A549 (cell line): ENCODE data around the gene PPP1R9B. TPM values are rescaled to one million over a fixed set of nuclear protein-coding genes. Genes with fewer than 3 reads are reported as not detected.

Source experiments
- CTCF ChIP-seq: fragments of >200 bp; sonication (Bioruptor Twin); formaldehyde crosslinking; IDR thresholded peaks from 3 replicates; pipeline ENCODE4 v1.5.1; 2016
- EHMT2 ChIP-seq: fragments of 200-600 bp; sonication (generic); IDR thresholded peaks from 2 replicates; pipeline ENCODE4 v1.6.1; 2016; ENCODE audit warnings: antibody characterized with exemption, low read depth, mild to moderate bottlenecking, moderate library complexity
- EP300 ChIP-seq, 2 experiments: fragments of >200 bp; sonication (Bioruptor Twin); formaldehyde crosslinking; IDR thresholded peaks; 2 replicates in 1 of 2; 3 replicates in 1 of 2; pipeline ENCODE4 v1.6.1; 2016 to 2017
- ESRRA ChIP-seq: fragments of 150-350 bp; IDR thresholded peaks from 2 replicates; pipeline ENCODE4 v1.6.1; 2014; ENCODE audit warnings: mild to moderate bottlenecking, low read length, borderline replicate concordance
- FOSB ChIP-seq: fragments of 250-450 bp; sonication (Bioruptor Pico); IDR thresholded peaks from 2 replicates; pipeline ENCODE4 v1.5.0; 2020; ENCODE audit warnings: mild to moderate bottlenecking, moderate library complexity
- FOXS1 ChIP-seq: fragments of 250-450 bp; sonication (Bioruptor Pico); IDR thresholded peaks from 2 replicates; pipeline ENCODE4 v1.5.0; 2020; ENCODE audit warnings: mild to moderate bottlenecking, moderate library complexity
- HEYL ChIP-seq: fragments of 250-450 bp; sonication (Bioruptor Pico); IDR thresholded peaks from 2 replicates; pipeline ENCODE4 v1.8.0; 2021; ENCODE audit warnings: mild to moderate bottlenecking, moderate library complexity
- HOXB13 ChIP-seq: fragments of 250-450 bp; sonication (Bioruptor Pico); IDR thresholded peaks from 2 replicates; pipeline ENCODE4 v1.5.0; 2020; ENCODE audit warnings: low read depth, mild to moderate bottlenecking, moderate library complexity
- JUNB ChIP-seq: fragments of >200 bp; sonication (Bioruptor Twin); formaldehyde crosslinking; IDR thresholded peaks from 2 replicates; pipeline ENCODE4 v1.6.1; 2016
- MYC ChIP-seq: IDR thresholded peaks from 2 replicates; pipeline ENCODE4 v1.6.1; 2012; ENCODE audit warnings: mild to moderate bottlenecking, inconsistent platforms, low read length, improper control_type of control experiment, borderline replicate concordance
- NR3C1 ChIP-seq: fragments of >200 bp; sonication (Bioruptor Twin); formaldehyde crosslinking; IDR thresholded peaks from 3 replicates; pipeline ENCODE4 v1.6.1; 2017
- POLR2A ChIP-seq: IDR thresholded peaks from 2 replicates; pipeline ENCODE4 v1.6.1; 2012; ENCODE audit warnings: mild to moderate bottlenecking, low read length
- POLR2AphosphoS2 ChIP-seq: conservative IDR thresholded peaks from 2 replicates; pipeline ENCODE4 v1.6.1; 2012; ENCODE audit warnings: low read length, improper control_type of control experiment, inconsistent platforms
- RAD21 ChIP-seq, 2 experiments: fragments of >200 bp in 1 of 2; sonication (Bioruptor Twin) in 1 of 2; formaldehyde crosslinking in 1 of 2; IDR thresholded peaks in 1 of 2; conservative IDR thresholded peaks in 1 of 2; 2 replicates in 1 of 2; 3 replicates in 1 of 2; pipeline ENCODE4 v1.6.1; 2012 to 2018; ENCODE audit warnings: inconsistent platforms in 1 of 2
- REST ChIP-seq: fragments of 200-600 bp; sonication (generic); IDR thresholded peaks from 2 replicates; pipeline ENCODE4 v1.6.1; 2016; ENCODE audit warnings: antibody characterized with exemption, mild to moderate bottlenecking, moderate library complexity
- RNF2 ChIP-seq: fragments of 200-600 bp; sonication (generic); IDR thresholded peaks from 2 replicates; pipeline ENCODE4 v1.6.1; 2016; ENCODE audit warnings: low read depth, mild to moderate bottlenecking, antibody characterized with exemption, moderate library complexity, borderline replicate concordance
- SMC3 ChIP-seq: fragments of >200 bp; sonication (Bioruptor Twin); formaldehyde crosslinking; IDR thresholded peaks from 3 replicates; pipeline ENCODE4 v1.6.1; 2018; ENCODE audit warnings: inconsistent platforms
- TFCP2L1 ChIP-seq: fragments of 250-450 bp; sonication (Bioruptor Pico); IDR thresholded peaks from 2 replicates; pipeline ENCODE4 v1.5.0; 2021; ENCODE audit warnings: mild to moderate bottlenecking
- ZFP36 ChIP-seq: fragments of 450-650 bp; IDR thresholded peaks from 2 replicates; pipeline ENCODE4 v1.6.1; 2014; ENCODE audit warnings: borderline replicate concordance; ENCODE audit not compliant: partially characterized antibody
- ZNF302 ChIP-seq: fragments of 250-450 bp; sonication (Bioruptor Pico); IDR thresholded peaks from 2 replicates; pipeline ENCODE4 v1.9.0; 2021; ENCODE audit warnings: inconsistent platforms, mild to moderate bottlenecking, moderate library complexity
- ZSCAN20 ChIP-seq: fragments of 250-450 bp; sonication (Bioruptor Pico); IDR thresholded peaks from 2 replicates; pipeline ENCODE4 v1.8.0; 2022; ENCODE audit warnings: mild to moderate bottlenecking, moderate library complexity
- polyA plus RNA-seq, 4 experiments: library from polyadenylated mRNA; depleted of rRNA in 3 of 4; stranded (reverse); fragments of >200 nt; fragmentation: RNase III in 1 of 4; extraction: RNeasy Plus Mini Kit Qiagen cat#74134 plus additional on column Dnase treatment in 1 of 4; gene quantifications; 2 replicates in 3 of 4; 3 replicates in 1 of 4; pipeline ENCODE4 v1.2.3, GENCODE V29; 2011 to 2017
- TF ChIP-seq, protein P1 (sequence below): fragments of >200 bp; sonication (Bioruptor Twin); formaldehyde crosslinking; IDR thresholded peaks from 3 replicates; pipeline ENCODE4 v1.6.1; 2016
- TF ChIP-seq, protein P2 (sequence below): fragments of 450-650 bp; IDR thresholded peaks from 2 replicates; pipeline ENCODE4 v1.6.1; 2014; ENCODE audit warnings: antibody characterized with exemption
- TF ChIP-seq, protein P3 (sequence below): IDR thresholded peaks from 2 replicates; pipeline ENCODE4 v1.6.1; 2012

PPP1R9B gene
- polyA plus RNA-seq, 2 of the 4 experiments (the other 2 are of a cell fraction), result 22.0 to 40.6 TPM

- TF ChIP-seq ZSCAN20 (no peak), RNF2 (no peak), TFCP2L1 (0 out of 2 replicates have a peak, but pooled peaks have one; percentile 2), EP300 (IDR thresholded peaks at IDR 0.05) (peak; percentile 67 to 71; a peak in 3 of 5 replicates), FOSB (no peak), MYC (peak; percentile 94), CTCF (peak; percentile 86), HOXB13 (CRISPR knock-in tag) (peak; percentile 30; the same call in 1 of the 2 replicates), POLR2A (peak; percentile 73), ZNF302 (CRISPR knock-in tag) (no peak), ESRRA (no peak), POLR2AphosphoS2 (no peak), ZFP36 (no peak), FOXS1 (CRISPR knock-in tag) (no peak), JUNB (peak; percentile 60), RAD21 (conservative IDR thresholded peaks at IDR 0.05 in 1 of 2, IDR thresholded peaks at IDR 0.05 in 1 of 2) (peak; percentile 62 to 69), EHMT2 (no peak), HEYL (CRISPR knock-in tag) (no peak; the same call in 1 of the 2 replicates), NR3C1 (no peak), SMC3 (peak; percentile 69), REST (no peak)
- TF ChIP-seq, protein P1, sequence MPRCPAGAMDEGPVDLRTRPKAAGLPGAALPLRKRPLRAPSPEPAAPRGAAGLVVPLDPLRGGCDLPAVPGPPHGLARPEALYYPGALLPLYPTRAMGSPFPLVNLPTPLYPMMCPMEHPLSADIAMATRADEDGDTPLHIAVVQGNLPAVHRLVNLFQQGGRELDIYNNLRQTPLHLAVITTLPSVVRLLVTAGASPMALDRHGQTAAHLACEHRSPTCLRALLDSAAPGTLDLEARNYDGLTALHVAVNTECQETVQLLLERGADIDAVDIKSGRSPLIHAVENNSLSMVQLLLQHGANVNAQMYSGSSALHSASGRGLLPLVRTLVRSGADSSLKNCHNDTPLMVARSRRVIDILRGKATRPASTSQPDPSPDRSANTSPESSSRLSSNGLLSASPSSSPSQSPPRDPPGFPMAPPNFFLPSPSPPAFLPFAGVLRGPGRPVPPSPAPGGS, result no peak
- TF ChIP-seq, protein P2, sequence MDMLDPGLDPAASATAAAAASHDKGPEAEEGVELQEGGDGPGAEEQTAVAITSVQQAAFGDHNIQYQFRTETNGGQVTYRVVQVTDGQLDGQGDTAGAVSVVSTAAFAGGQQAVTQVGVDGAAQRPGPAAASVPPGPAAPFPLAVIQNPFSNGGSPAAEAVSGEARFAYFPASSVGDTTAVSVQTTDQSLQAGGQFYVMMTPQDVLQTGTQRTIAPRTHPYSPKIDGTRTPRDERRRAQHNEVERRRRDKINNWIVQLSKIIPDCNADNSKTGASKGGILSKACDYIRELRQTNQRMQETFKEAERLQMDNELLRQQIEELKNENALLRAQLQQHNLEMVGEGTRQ, result peak; percentile 90
- TF ChIP-seq, protein P3, sequence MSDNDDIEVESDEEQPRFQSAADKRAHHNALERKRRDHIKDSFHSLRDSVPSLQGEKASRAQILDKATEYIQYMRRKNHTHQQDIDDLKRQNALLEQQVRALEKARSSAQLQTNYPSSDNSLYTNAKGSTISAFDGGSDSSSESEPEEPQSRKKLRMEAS, result peak; percentile 99
These were observed 27.7 kb upstream of the PPP1R9B start (continued) for GRCh38 chr17:50177983-50178834.
